ENCODE data around the gene TMPRSS11F. TPM values are rescaled to one million over a fixed set of nuclear protein-coding genes. Genes with fewer than 3 reads are reported as not detected.

Gene TMPRSS11F
- total and polyA plus RNA-seq, 11 donors: 0.10 TPM; not detected in 10

DNA sequence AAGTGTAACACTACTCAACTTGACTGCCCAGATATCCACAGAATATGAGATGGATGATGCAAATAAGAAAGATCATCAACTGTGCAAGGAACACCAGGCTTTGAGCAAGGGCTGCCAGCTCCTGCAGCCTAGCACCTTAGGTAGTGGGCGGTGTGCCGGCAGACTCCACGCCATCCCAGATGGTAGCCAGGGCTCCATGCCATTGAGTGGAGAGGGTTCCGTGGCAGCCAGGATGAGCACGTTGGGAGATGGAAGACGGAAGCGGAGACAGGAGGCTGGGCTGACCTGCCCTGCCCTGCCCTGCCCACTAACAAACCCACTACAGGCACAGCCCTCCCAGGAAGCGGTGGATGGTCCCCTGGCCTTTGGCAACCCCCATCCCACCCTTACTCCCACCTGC lies 51.9 kb downstream of the TMPRSS11F start:
- DNase-seq (no peak), ATAC-seq (no peak)
- H3K27ac ChIP-seq: no peak overlapping the region
- no peak overlapping the region for H3K4me3 ChIP-seq
- H3K9me3 ChIP-seq: no peaks in the 10 kb centered on the region
- intact Hi-C loops (cut with DNase I): no loop called here
- no peaks in the 10 kb centered on the region for H3K36me3 ChIP-seq
- H3K4me1 ChIP-seq: no peaks in the 10 kb centered on the region
- no peaks in the 10 kb centered on the region for H3K27me3 ChIP-seq
- 73 to 88% (median 84%) methylated on average over 5 to 8 of the region's 8 CpGs for WGBS, 4 donors
- TF ChIP-seq POLR2A (IDR thresholded peaks at IDR 0.05) (no peak), CTCF (IDR thresholded peaks at IDR 0.05) (no peak)

GRCh38 chr4:68077301-68077700 lies 52.4 kb downstream of the TMPRSS11F start:
- no peaks in the 10 kb centered on the region for H3K27me3 ChIP-seq
- H3K4me3 ChIP-seq: no peak overlapping the region
- H3K9me3 ChIP-seq: no peaks in the 10 kb centered on the region
- no peaks in the 10 kb centered on the region for H3K36me3 ChIP-seq
- H3K4me1 ChIP-seq: no peaks in the 10 kb centered on the region
- intact Hi-C loops (cut with DNase I): no loop called here
- DNase-seq (no peak), ATAC-seq (no peak)
- TF ChIP-seq CTCF (IDR thresholded peaks at IDR 0.05): no peak
- no peak for TF ChIP-seq POLR2A (IDR thresholded peaks at IDR 0.05)
- H3K27ac ChIP-seq: no peak overlapping the region

DNA sequence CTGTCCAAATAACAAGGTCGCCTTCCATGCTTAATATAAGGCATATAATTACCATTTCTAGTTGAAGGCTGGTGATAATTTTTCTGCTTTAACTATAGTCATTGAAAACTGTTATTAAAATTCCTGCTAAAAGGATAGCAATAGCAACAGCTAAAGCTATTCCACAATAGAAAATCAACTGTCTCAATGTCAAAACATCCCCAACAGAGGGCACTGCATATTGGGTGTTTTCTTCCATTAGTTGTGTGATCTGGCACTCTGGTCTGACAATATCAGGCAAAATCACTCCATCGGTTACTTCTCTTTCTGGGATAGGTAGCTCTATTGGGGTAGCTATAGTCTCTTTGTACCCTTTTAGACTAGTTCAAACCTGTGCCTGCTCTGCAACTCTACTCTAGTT lies 53.5 kb downstream of the TMPRSS11F start:
- Histone ChIP-seq H3K9me3 (no peaks in the 10 kb centered on the region), H3K27ac (no peak overlapping the region), H3K4me3 (no peak overlapping the region), H3K36me3 (no peaks in the 10 kb centered on the region), H3K4me1 (no peaks in the 10 kb centered on the region), H3K27me3 (no peaks in the 10 kb centered on the region)
- intact Hi-C loops (cut with DNase I): no loop called here
- no peak for DNase-seq
- no peak for ATAC-seq
- WGBS, 4 donors: 75 to 82% (median 77%) methylated on average over 2 of the region's 2 CpGs
- TF ChIP-seq POLR2A (IDR thresholded peaks at IDR 0.05) (no peak), CTCF (IDR thresholded peaks at IDR 0.05) (no peak)

DNA sequence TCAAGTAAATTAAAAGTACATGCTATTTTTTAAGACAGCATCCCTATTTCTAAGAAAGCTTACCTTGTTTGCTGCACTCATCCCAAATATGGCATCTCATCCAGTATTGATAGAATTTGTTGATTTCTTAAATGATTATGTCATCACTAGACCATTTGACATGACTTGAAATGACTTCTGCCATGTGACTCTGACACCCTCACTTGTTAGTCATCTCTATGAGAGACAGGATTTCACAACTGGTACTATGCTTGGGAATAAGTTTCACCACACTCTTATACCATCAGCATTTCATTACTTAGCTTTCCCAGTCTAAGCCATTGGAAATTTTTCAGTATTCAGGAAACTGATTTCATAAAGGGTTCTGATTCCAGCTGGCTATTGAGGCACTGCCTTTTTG lies 55.3 kb downstream of the TMPRSS11F start:
- Histone ChIP-seq H3K4me1 (no peaks in the 10 kb centered on the region), H3K4me3 (no peak overlapping the region), H3K27ac (no peak overlapping the region), H3K36me3 (no peaks in the 10 kb centered on the region), H3K9me3 (no peaks in the 10 kb centered on the region), H3K27me3 (no peaks in the 10 kb centered on the region)
- ATAC-seq: no peak
- intact Hi-C loops (cut with DNase I): no loop called here
- no peak for TF ChIP-seq CTCF (IDR thresholded peaks at IDR 0.05)
- no peak for TF ChIP-seq POLR2A (IDR thresholded peaks at IDR 0.05)
- no peak for DNase-seq
